GM19025 (cell line): ENCODE measurements around the gene MAP3K9.
"Not testable (repeated sequence)": the region's sequence is repeated elsewhere in the genome, so short reads cannot be mapped to it uniquely, and the experiment has no call there.

Source experiments
- ATAC-seq: cut with Tn5 transposase; IDR thresholded peaks from one replicate; pipeline ENCODE4 v1.9.1; 2021; ENCODE audit warnings: mild to moderate bottlenecking, low read depth, moderate library complexity; ENCODE audit not compliant: unreplicated experiment

Gene MAP3K9

GRCh38 chr14:70703621-70704168 lies 105.6 kb downstream of the MAP3K9 start:
- ATAC-seq: not testable (repeated sequence)

GRCh38 chr14:70702161-70702560 lies 107.2 kb downstream of the MAP3K9 start:
- ATAC-seq: no peak

- ATAC-seq: no peak
Observed at GRCh38 chr14:70701610-70702009, 107.7 kb downstream of the MAP3K9 start.

- no peak for ATAC-seq
Observed at GRCh38 chr14:70700955-70701585, 108.2 kb downstream of the MAP3K9 start.

GRCh38 chr14:70699646-70700045 lies 109.7 kb downstream of the MAP3K9 start:
- no peak for ATAC-seq

GRCh38 chr14:70698288-70698687 lies 111.0 kb downstream of the MAP3K9 start:
- no peak for ATAC-seq

GRCh38 chr14:70697701-70698100 lies 111.6 kb downstream of the MAP3K9 start:
- ATAC-seq: no peak

GRCh38 chr14:70696026-70696425 lies 113.3 kb downstream of the MAP3K9 start:
- ATAC-seq: no peak

- no peak for ATAC-seq
Observed at GRCh38 chr14:70692210-70692609, 117.1 kb downstream of the MAP3K9 start.

GRCh38 chr14:70685474-70686197 lies 123.7 kb downstream of the MAP3K9 start:
- no peak for ATAC-seq

GRCh38 chr14:70683983-70684382 lies 125.3 kb downstream of the MAP3K9 start:
- ATAC-seq: no peak

GRCh38 chr14:70680748-70681147 lies 128.6 kb downstream of the MAP3K9 start:
- no peak for ATAC-seq

- no peak for ATAC-seq
Observed at GRCh38 chr14:70677341-70677740, 132.0 kb downstream of the MAP3K9 start.
